Measurements from ENCODE around the gene SYT14.
"Not testable (repeated sequence)": the region's sequence is repeated elsewhere in the genome, so short reads cannot be mapped to it uniquely, and the experiment has no call there.

The SYT14 gene

GRCh38 chr1:209937996-209938959 is at the start of gene SYT14:
Gene SYT14, plus strand, starts transcription at chr1:209938217. Its CDS starts 48 bp downstream, at chr1:209938265.
- no peak for DNase-seq (ENCODE audit: low spot score)

GRCh38 chr1:209888291-209889076 is 49.5 kb upstream of the SYT14 start:
- DNase-seq (ENCODE audit: low spot score) = not testable (repeated sequence)

GRCh38 chr1:209889077-209889418 is 49.0 kb upstream of the SYT14 start:
- no peak for DNase-seq (ENCODE audit: low spot score)

GRCh38 chr1:209890641-209891330 is 47.2 kb upstream of the SYT14 start:
- DNase-seq (ENCODE audit: low spot score) = no peak

GRCh38 chr1:209893751-209894150 is 44.3 kb upstream of the SYT14 start:
- DNase-seq (ENCODE audit: low spot score) = no peak

DNA sequence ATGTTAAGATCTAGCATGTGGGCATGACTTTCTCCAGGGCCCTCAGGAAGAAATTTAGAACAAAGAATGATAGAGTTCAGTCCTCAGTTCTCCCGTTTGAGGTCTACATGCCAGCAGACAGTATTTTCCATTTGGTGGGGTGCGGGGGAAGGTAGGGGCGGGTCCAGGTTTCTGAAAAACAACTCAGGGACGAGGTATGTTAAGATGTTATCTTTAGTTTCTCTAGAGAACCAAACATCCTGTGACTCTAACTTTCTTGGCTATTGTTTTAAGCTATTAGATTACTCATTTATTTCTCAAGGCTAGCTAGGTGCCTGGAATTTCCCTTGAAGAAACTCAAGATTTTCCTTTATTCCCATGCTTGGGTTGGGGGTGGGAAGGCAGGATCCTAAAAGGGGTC is 42.3 kb upstream of the SYT14 start:
- DNase-seq (ENCODE audit: low spot score) = no peak

DNA sequence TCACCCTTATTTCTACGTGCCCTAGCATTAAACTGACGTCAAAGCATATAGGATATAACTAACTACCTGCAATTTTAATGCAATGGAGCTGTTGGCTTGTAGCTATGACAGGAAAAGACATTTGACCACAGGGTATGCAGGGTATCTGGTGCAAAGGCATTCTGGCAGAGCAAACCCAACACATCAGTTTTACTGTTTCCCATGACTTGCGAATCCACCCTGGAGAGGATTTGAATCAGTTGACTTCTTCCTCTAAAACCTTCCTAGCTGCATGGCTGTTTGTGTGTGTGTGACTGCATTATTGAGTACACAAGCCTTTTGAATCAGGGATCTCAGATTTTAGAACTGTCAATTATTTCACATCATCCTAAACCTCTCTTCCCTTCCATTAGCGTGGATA is 41.7 kb upstream of the SYT14 start:
- no peak for DNase-seq (ENCODE audit: low spot score)

DNA sequence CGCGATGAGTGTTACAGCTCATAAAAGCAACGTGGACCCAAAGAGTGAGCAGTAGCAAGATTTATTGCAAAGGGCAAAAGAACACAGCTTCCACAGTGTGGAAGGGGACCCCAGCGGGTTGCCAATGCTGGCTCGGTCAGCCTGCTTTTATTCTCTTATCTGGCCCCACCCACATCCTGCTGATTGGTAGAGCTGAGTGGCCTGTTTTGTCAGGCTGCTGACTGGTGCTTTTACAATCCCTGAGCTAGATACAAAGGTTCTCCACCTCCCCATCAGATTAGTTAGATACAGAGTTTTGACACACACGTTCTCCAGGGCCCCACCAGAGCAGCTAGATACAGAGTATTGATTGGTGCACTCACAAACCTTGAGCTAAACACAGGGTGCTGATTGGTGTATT is 39.7 kb upstream of the SYT14 start:
- DNase-seq (ENCODE audit: low spot score) = not testable (repeated sequence)

- not testable (repeated sequence) for DNase-seq (ENCODE audit: low spot score)
These were observed 39.2 kb upstream of the SYT14 start for GRCh38 chr1:209898851-209899250.

DNA sequence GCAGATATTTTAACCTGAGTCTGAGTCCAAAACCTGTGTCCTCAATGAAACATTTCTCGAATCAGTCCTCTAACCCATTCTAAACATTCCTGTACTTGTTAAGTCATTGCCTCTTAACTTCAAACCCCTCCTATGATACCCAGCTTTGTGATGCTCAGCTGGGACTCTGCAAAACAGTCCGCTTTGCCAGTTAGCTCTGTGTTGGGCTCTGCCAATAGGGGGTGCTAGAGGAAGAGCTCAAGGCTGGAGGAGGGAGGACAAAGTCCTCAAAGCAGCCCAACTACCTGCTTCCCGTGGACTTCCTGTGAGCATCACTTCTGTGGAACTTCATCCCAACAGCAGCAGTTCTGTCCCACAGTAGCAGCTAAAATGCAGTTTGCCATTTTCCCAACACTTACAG is 38.1 kb upstream of the SYT14 start:
- no peak for DNase-seq (ENCODE audit: low spot score)

GRCh38 chr1:209900734-209901133 is 37.3 kb upstream of the SYT14 start:
- no peak for DNase-seq (ENCODE audit: low spot score)

GRCh38 chr1:209901211-209901610 is 36.8 kb upstream of the SYT14 start:
- no peak for DNase-seq (ENCODE audit: low spot score)

DNA sequence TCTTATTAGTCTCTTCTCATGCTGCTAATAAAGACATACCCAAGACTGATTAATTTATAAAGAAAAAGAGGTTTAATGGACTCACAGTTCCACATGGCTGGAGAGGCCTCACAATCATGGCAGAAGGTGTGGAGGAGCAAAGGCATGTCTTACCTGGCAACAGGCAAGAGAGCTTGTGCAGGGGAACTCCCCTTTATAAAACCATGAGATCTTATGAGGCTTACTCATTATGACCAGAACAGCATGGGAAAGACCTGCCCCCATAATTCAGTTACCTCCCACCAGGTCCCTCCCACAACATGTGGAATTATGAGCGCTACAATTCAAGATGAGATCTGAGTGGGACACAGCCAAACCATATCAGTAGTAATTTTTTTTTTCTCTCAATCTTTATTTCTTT is 33.2 kb upstream of the SYT14 start:
- DNase-seq (ENCODE audit: low spot score) = not testable (repeated sequence)

DNA sequence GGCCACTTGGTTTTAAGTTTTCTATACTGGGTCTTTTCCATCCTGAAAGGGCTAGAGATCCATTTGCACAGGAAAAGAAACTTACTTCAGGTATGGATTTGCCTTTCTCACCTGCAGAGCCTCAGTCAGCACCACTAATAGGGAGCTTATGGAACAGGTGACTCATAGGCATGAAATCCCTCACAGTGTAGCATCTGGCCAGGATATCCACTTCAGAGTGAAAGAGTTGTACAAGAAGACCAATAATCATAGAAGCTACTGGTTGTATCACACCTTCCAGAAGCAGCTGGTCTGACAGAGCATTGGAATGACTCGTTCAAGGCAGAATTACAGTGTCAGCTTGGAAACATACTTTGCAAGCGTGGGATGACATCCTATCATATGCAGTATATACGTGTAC is 26.3 kb upstream of the SYT14 start:
- DNase-seq (ENCODE audit: low spot score) = no peak

- no peak for DNase-seq (ENCODE audit: low spot score)
These were observed 25.7 kb upstream of the SYT14 start for GRCh38 chr1:209912306-209912705.

GRCh38 chr1:209919637-209920036 is 18.4 kb upstream of the SYT14 start:
- not testable (repeated sequence) for DNase-seq (ENCODE audit: low spot score)

- no peak for DNase-seq (ENCODE audit: low spot score)
These were observed 17.2 kb upstream of the SYT14 start for GRCh38 chr1:209920844-209921243.

GRCh38 chr1:209924390-209924789 is 13.6 kb upstream of the SYT14 start:
- no peak for DNase-seq (ENCODE audit: low spot score)

DNA sequence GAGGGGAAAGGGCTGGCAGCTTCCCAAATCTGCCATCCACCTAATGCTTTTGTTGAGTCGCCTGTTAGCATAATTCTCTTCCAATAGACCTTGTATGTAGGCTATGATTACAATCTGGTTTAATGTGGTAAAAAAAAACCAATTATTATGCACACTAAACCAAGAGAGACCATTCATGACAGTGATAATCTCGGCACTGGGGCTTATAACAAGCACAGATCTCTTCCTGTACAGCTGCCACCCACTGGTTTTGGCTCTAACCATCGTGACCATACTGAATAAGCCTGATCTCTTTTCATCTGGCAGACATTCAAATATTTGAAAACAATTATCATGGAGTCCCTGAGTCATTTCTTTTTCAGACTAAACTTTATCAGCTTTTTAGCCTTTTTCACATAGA is 12.0 kb upstream of the SYT14 start:
- no peak for DNase-seq (ENCODE audit: low spot score)

- no peak for DNase-seq (ENCODE audit: low spot score)
These were observed 10.6 kb upstream of the SYT14 start for GRCh38 chr1:209927466-209927865.

DNA sequence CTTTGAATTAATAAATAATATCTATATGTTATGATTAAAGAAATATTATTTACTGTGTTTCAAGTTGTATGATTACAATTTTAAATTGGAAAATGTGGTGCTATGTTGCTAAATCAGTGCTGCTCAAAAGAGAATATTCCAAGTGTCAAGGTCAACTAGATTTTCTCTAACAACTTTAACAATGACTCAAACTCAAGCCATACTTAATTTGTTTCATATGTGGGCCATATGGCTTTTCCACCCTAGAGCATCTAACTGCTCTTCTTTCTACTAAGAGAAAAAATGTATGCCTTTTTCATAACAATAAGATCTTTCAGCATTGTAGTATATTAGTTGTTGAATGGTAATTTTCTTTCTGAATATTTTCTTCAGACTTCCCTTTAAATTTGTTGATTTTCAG is 8.3 kb upstream of the SYT14 start:
- no peak for DNase-seq (ENCODE audit: low spot score)

DNA sequence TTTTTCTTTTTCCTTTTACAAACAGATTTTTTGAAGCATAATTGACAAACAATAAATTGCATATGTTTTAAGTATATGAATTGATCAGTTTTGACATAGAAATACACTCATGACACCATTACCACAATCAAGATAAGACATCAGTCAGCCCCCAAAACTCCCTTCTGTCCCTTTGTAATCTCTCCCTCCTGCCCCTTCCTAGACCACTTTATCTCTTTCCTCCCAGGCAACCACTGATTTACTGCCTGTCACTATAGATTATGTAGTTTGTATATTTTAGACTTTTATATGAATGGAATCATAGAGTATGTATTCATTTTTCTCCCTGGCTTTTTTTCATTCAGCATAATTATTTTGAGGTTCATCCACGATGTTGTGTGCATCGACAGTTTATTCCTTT is 6.9 kb upstream of the SYT14 start:
- DNase-seq (ENCODE audit: low spot score) = no peak

DNA sequence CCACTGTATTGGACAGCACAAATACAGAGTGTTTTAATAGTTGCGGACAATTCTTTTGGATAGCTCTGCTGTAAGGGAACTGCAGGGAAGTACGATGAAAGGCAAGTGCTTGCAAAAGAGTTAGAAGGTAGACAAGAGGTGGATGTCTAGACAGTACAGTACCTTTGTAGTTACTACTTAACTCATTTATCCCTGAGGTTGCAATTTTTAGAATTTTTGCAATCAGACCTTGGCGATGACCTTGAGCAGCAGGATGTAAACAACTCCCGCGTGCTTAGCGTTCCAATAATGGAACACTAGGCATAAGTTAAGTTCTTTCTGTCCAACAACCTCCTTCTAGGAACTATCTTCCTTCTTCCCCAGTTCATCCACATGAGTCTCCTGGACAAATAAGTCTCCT is 1.9 kb upstream of the SYT14 start:
- no peak for DNase-seq (ENCODE audit: low spot score)

Measured in left forelimb (tissue), 1 donor.